ENCODE results near the gene SCARF1. TPM values are rescaled to one million over a fixed set of nuclear protein-coding genes. Genes with fewer than 3 reads are reported as not detected.
A peak's percentile ranks its signal among the peaks of the same experiment; 100 is the strongest.

The SCARF1 gene
- polyA plus RNA-seq, 3 donors: 5.2 to 23.4 (median 6.3) TPM

- H3K27me3 ChIP-seq (ENCODE audit: control insufficient read depth in 2 of 2, insufficient read depth in 2 of 2, low read length in 2 of 2): no peaks in the 10 kb centered on the region
- no peak for DNase-seq
- intact Hi-C loops (cut with micrococcal nuclease): loop anchor here in 1 of 2 donors (1.0 to 5.0 kb wide), 2 partner anchors 10 to 34 kb away; partner anchors contain the start of gene SLC43A2
- peaks cover 31 to 75% of the 10 kb centered on the region in 2 donors for H3K36me3 ChIP-seq (replicated peaks in 1 of 2; ENCODE audit: control insufficient read depth in 1 of 2, insufficient read depth in 2 of 2, low read length in 2 of 2)
- H3K9me3 ChIP-seq (replicated peaks in 1 of 2; ENCODE audit: control insufficient read depth in 1 of 2, insufficient read depth in 1 of 2, low read length in 2 of 2): no peaks in the 10 kb centered on the region
- H3K27ac ChIP-seq (ENCODE audit: low read depth in 1 of 2, low read length in 2 of 2): no peak overlapping the region
- H3K27me3 Mint-ChIP-seq (ENCODE audit: low read depth in 3 of 3): peaks cover 2 to 5% (median 2%) of the 10 kb centered on the region in 3 donors
- WGBS (ENCODE audit: insufficient coverage): 79% methylated on average over 5 of the region's 5 CpGs
- peaks cover 11% of the 10 kb centered on the region for H4K20me1 ChIP-seq (ENCODE audit: insufficient read depth, low read length)
- no peak for TF ChIP-seq CTCF (IDR thresholded peaks at IDR 0.05)
- H3K9ac ChIP-seq (ENCODE audit: insufficient read depth, low read length, poor library complexity, severe bottlenecking): no peak overlapping the region
- no peaks in the 10 kb centered on the region for H3K9me3 Mint-ChIP-seq
- peaks cover 48 to 56% of the 10 kb centered on the region in 2 donors for H3K4me1 ChIP-seq (ENCODE audit: control insufficient read depth in 1 of 2, insufficient read depth in 2 of 2, low read length in 2 of 2)
- peak overlapping the region in 3 of 7 donors; percentile 66 to 73 (median 71) for H3K27ac Mint-ChIP-seq
- H3K4me2 ChIP-seq (replicated peaks; ENCODE audit: extremely low read depth, low read length, poor library complexity, severe bottlenecking): no peak overlapping the region
- H3K79me2 ChIP-seq (ENCODE audit: insufficient read depth, low read length): peaks cover 12% of the 10 kb centered on the region
- H3K36me3 Mint-ChIP-seq: peaks cover 68 to 89% of the 10 kb centered on the region in 2 donors
- no peak overlapping the region for H3K4me3 ChIP-seq (replicated peaks in 1 of 3; ENCODE audit: low read depth in 2 of 3, low read length in 3 of 3)
- peaks cover 53% of the 10 kb centered on the region for H3K4me1 Mint-ChIP-seq
- no peak overlapping the region for H2AFZ ChIP-seq (ENCODE audit: insufficient read depth, low read depth, low read length, poor library complexity, severe bottlenecking)
- peak overlapping the region; percentile 16 to 26 for H3K4me3 Mint-ChIP-seq
These were observed 52.0 kb downstream of the SCARF1 start for GRCh38 chr17:1593630-1593931.

- Histone ChIP-seq H3K27me3 (ENCODE audit: control insufficient read depth in 2 of 2, insufficient read depth in 2 of 2, low read length in 2 of 2) (no peaks in the 10 kb centered on the region), H3K9ac (ENCODE audit: insufficient read depth, low read length, poor library complexity, severe bottlenecking) (no peak overlapping the region), H3K27ac (ENCODE audit: low read depth in 1 of 2, low read length in 2 of 2) (no peak overlapping the region), H3K79me2 (ENCODE audit: insufficient read depth, low read length) (peaks cover 8% of the 10 kb centered on the region), H2AFZ (ENCODE audit: insufficient read depth, low read depth, low read length, poor library complexity, severe bottlenecking) (no peak overlapping the region), H3K4me2 (replicated peaks; ENCODE audit: extremely low read depth, low read length, poor library complexity, severe bottlenecking) (no peak overlapping the region), H4K20me1 (ENCODE audit: insufficient read depth, low read length) (peaks cover 5% of the 10 kb centered on the region), H3K36me3 (replicated peaks in 1 of 2; ENCODE audit: control insufficient read depth in 1 of 2, insufficient read depth in 2 of 2, low read length in 2 of 2) (peaks cover 28 to 74% of the 10 kb centered on the region in 2 donors), H3K9me3 (replicated peaks in 1 of 2; ENCODE audit: control insufficient read depth in 1 of 2, insufficient read depth in 1 of 2, low read length in 2 of 2) (no peaks in the 10 kb centered on the region), H3K4me3 (replicated peaks in 1 of 3; ENCODE audit: low read depth in 2 of 3, low read length in 3 of 3) (no peak overlapping the region), H3K4me1 (ENCODE audit: control insufficient read depth in 1 of 2, insufficient read depth in 2 of 2, low read length in 2 of 2) (peaks cover 54 to 62% of the 10 kb centered on the region in 2 donors)
- intact Hi-C loops (cut with micrococcal nuclease): loop anchor here in 1 of 2 donors (1.0 to 5.0 kb wide), 2 partner anchors 10 to 34 kb away; partner anchors contain the start of gene SLC43A2
- peaks cover 58% of the 10 kb centered on the region for H3K4me1 Mint-ChIP-seq
- H3K36me3 Mint-ChIP-seq: peaks cover 64 to 90% of the 10 kb centered on the region in 2 donors
- 15% methylated on average over 15 of the region's 25 CpGs for WGBS (ENCODE audit: insufficient coverage)
- DNase-seq: peak in 1 of 3 donors; percentile 12
- no peak for TF ChIP-seq CTCF (IDR thresholded peaks at IDR 0.05)
- H3K4me3 Mint-ChIP-seq: peak overlapping the region in 1 of 2 donors; percentile 39
- H3K9me3 Mint-ChIP-seq: no peaks in the 10 kb centered on the region
- H3K27ac Mint-ChIP-seq: peak overlapping the region in 5 of 7 donors; percentile 40 to 78 (median 71)
- H3K27me3 Mint-ChIP-seq (ENCODE audit: low read depth in 3 of 3): peaks cover 2 to 5% (median 2%) of the 10 kb centered on the region in 3 donors
These were observed 52.5 kb downstream of the SCARF1 start for GRCh38 chr17:1592751-1593629.

Data from CD14-positive monocyte (primary cell).